K562 (cell line): ENCODE measurements around the gene UBE2V1. TPM values are rescaled to one million over a fixed set of nuclear protein-coding genes. Genes with fewer than 3 reads are reported as not detected.

Experiments
- AFF1 ChIP-seq, 2 experiments: fragments of 450-650 bp; IDR thresholded peaks; 2 replicates each; pipeline ENCODE4 v1.6.1; 2018; ENCODE audit warnings: mild to moderate bottlenecking in 2 of 2, low read depth in 1 of 2; ENCODE audit not compliant: partially characterized antibody in 2 of 2
- ETS1 ChIP-seq: conservative IDR thresholded peaks from 2 replicates; pipeline ENCODE4 v1.6.1; 2011; ENCODE audit warnings: low read depth, mild to moderate bottlenecking, low read length; ENCODE audit not compliant: control insufficient read depth
- IRF2 ChIP-seq: sonication (generic); formaldehyde crosslinking; IDR thresholded peaks from 2 replicates; pipeline ENCODE4 v1.8.1; 2022; ENCODE audit warnings: mild to moderate bottlenecking, missing genetic modification reagents
- KHSRP ChIP-seq: fragments of 450-650 bp; IDR thresholded peaks from 2 replicates; pipeline ENCODE4 v1.6.1; 2017
- MLLT1 ChIP-seq, 2 experiments: fragments of 450-650 bp; IDR thresholded peaks; 2 replicates each; pipeline ENCODE4 v1.6.1; 2016
- NFIX ChIP-seq: fragments of 250-450 bp; sonication (Bioruptor Pico); IDR thresholded peaks from 2 replicates; pipeline ENCODE4 v1.4.0; 2020; ENCODE audit warnings: low read depth, mild to moderate bottlenecking, moderate library complexity
- POLR2H ChIP-seq: IDR thresholded peaks from 2 replicates; pipeline ENCODE4 v1.6.1; 2016; ENCODE audit warnings: missing genetic modification characterization, low read depth, mild to moderate bottlenecking, control low read depth, missing compliant biosample characterization, moderate library complexity
- SIN3A ChIP-seq, 2 experiments: fragments of 150-350 bp in 1 of 2; IDR thresholded peaks; 2 replicates each; pipeline ENCODE4 v1.6.1; 2011 to 2016; ENCODE audit warnings: borderline replicate concordance in 2 of 2, low read depth in 2 of 2, low read length in 2 of 2, mild to moderate bottlenecking in 2 of 2, moderate library complexity in 2 of 2; ENCODE audit not compliant: control insufficient read depth in 1 of 2
- SMAD3 ChIP-seq: fragments of 450-650 bp; formaldehyde crosslinking; conservative IDR thresholded peaks from 2 replicates; pipeline ENCODE4 v1.4.0; 2020; ENCODE audit warnings: mild to moderate bottlenecking
- SMC3 ChIP-seq: conservative IDR thresholded peaks from 2 replicates; pipeline ENCODE4 v1.6.1; 2011; ENCODE audit warnings: low read depth, low read length, improper control_type of control experiment; ENCODE audit not compliant: insufficient read depth
- TBL1XR1 ChIP-seq, 2 experiments: IDR thresholded peaks; 2 replicates each; pipeline ENCODE4 v1.6.1; 2012; ENCODE audit warnings: improper control_type of control experiment in 2 of 2, low read length in 2 of 2, mild to moderate bottlenecking in 1 of 2
- ZFX ChIP-seq: sonication (generic); formaldehyde crosslinking; IDR thresholded peaks from 2 replicates; pipeline ENCODE4 v1.8.0; 2022; ENCODE audit warnings: mild to moderate bottlenecking, missing genetic modification reagents, moderate library complexity
- ZNF174 ChIP-seq: fragments of 250-450 bp; sonication (Bioruptor Pico); IDR thresholded peaks from 2 replicates; pipeline ENCODE4 v1.4.0; 2020; ENCODE audit warnings: mild to moderate bottlenecking
- ZNF408 ChIP-seq: fragments of 250-450 bp; sonication (Bioruptor Pico); IDR thresholded peaks from 2 replicates; pipeline ENCODE4 v1.4.0; 2020; ENCODE audit warnings: low read depth, mild to moderate bottlenecking, moderate library complexity
- ZNF431 ChIP-seq: sonication (generic); formaldehyde crosslinking; IDR thresholded peaks from 2 replicates; pipeline ENCODE4 v1.8.0; 2022; ENCODE audit warnings: mild to moderate bottlenecking, missing genetic modification reagents
- polyA plus RNA-seq, 8 experiments: library from polyadenylated mRNA; depleted of rRNA in 4 of 8; stranded (reverse) in 5 of 8; unstranded in 3 of 8; fragments of >200 nt; fragmentation: Nextera tagmentation in 2 of 8; fragmentation: Illumina TruSeq in 1 of 8; extraction: Ambion mirVana in 2 of 8; extraction: Trizol in 1 of 8; gene quantifications; 2 replicates each; pipeline versions ENCODE4 v1.2.1 to v1.2.3, GENCODE V29; 2011 to 2014; ENCODE audit warnings: inconsistent platforms in 1 of 8, missing spikeins in 1 of 8
- total RNA-seq, 7 experiments: library from RNA; depleted of rRNA in 6 of 7; stranded (reverse); fragments of >200 nt in 6 of 7; fragmentation: Illumina TruSeq in 2 of 7; extraction: Trizol in 2 of 7; gene quantifications; 2 replicates each; pipeline versions ENCODE4 v1.2.1 to v1.2.3, GENCODE V29; 2011 to 2021; ENCODE audit warnings: low replicate concordance in 1 of 7
- TF ChIP-seq, protein P1 (sequence below): fragments of 450-650 bp; IDR thresholded peaks from 2 replicates; pipeline ENCODE4 v1.6.1; 2016
- TF ChIP-seq, protein P2 (sequence below): IDR thresholded peaks from 2 replicates; pipeline ENCODE4 v1.6.1; 2012; ENCODE audit warnings: low read depth, low read length, improper control_type of control experiment, borderline replicate concordance

Gene UBE2V1
- total and polyA plus RNA-seq, 9 of the 15 experiments (the other 6 are each of a cell fraction or from before 2014, with no cell fraction given) = 93.0 to 357 (median 119) TPM

- TF ChIP-seq SIN3A (IDR thresholded peaks at IDR 0.05; ENCODE audit: borderline replicate concordance in 2 of 2, control insufficient read depth in 1 of 2, low read depth in 2 of 2, low read length in 2 of 2) (peak; percentile 44 to 62; a peak in 1 of 4 replicates), MLLT1 (IDR thresholded peaks at IDR 0.05) (no peak), IRF2 (CRISPR knock-in tag) (no peak), SMC3 (no peak), ZNF174 (CRISPR knock-in tag) (no peak), POLR2H (tag) (no peak), ZNF431 (CRISPR knock-in tag) (no peak), ZNF408 (CRISPR knock-in tag) (no peak), TBL1XR1 (IDR thresholded peaks at IDR 0.05; ENCODE audit: low read length in 2 of 2) (peak in 1 of 2 experiments; percentile 57; a peak in 2 of 4 replicates), NFIX (CRISPR knock-in tag) (no peak), KHSRP (no peak), ZFX (CRISPR knock-in tag) (0 out of 2 replicates have a peak, but pooled peaks have one; percentile 12), AFF1 (IDR thresholded peaks at IDR 0.05; ENCODE audit: low read depth in 1 of 2, partially characterized antibody in 2 of 2) (no peak), ETS1 (peak; percentile 59; the same call in 1 of the 2 replicates), SMAD3 (CRISPR knock-in tag) (no peak)
- TF ChIP-seq, protein P1, sequence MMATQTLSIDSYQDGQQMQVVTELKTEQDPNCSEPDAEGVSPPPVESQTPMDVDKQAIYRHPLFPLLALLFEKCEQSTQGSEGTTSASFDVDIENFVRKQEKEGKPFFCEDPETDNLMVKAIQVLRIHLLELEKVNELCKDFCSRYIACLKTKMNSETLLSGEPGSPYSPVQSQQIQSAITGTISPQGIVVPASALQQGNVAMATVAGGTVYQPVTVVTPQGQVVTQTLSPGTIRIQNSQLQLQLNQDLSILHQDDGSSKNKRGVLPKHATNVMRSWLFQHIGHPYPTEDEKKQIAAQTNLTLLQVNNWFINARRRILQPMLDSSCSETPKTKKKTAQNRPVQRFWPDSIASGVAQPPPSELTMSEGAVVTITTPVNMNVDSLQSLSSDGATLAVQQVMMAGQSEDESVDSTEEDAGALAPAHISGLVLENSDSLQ = peak; percentile 60; the same call in 1 of the 2 replicates
- TF ChIP-seq, protein P2, sequence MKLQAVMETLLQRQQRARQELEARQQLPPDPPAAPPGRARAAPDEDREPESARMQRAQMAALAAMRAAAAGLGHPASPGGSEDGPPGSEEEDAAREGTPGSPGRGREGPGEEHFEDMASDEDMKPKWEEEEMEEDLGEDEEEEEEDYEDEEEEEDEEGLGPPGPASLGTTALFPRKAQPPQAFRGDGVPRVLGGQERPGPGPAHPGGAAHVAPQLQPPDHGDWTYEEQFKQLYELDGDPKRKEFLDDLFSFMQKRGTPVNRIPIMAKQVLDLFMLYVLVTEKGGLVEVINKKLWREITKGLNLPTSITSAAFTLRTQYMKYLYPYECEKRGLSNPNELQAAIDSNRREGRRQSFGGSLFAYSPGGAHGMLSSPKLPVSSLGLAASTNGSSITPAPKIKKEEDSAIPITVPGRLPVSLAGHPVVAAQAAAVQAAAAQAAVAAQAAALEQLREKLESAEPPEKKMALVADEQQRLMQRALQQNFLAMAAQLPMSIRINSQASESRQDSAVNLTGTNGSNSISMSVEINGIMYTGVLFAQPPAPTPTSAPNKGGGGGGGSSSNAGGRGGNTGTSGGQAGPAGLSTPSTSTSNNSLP = no peak
These were observed 1.7 kb downstream of the UBE2V1 start (continued) for GRCh38 chr20:50111120-50111828.
